ENCODE data around the gene GIMAP8.

GRCh38 chr7:150425670-150426069 is 24.8 kb upstream of the GIMAP8 start:
- no peak for TF ChIP-seq CTCF (IDR thresholded peaks at IDR 0.05; ENCODE audit: control extremely low read depth in 1 of 3, insufficient read depth in 1 of 3, low read depth in 1 of 3, low read length in 3 of 3)
- TF ChIP-seq RFX5 (IDR thresholded peaks at IDR 0.05; ENCODE audit: borderline replicate concordance, low read depth, low read length) = no peak
- no peak for TF ChIP-seq CREB1 (IDR thresholded peaks at IDR 0.05)
- no peak for TF ChIP-seq EGR1 (IDR thresholded peaks at IDR 0.05; ENCODE audit: borderline replicate concordance, low read depth, low read length)
- no peak for TF ChIP-seq EZH2 (IDR thresholded peaks at IDR 0.05; ENCODE audit: low read depth, low read length, severe bottlenecking)
- no peak for TF ChIP-seq TEAD4 (IDR thresholded peaks at IDR 0.05; ENCODE audit: low read depth, low read length)
- no peak for TF ChIP-seq POLR2A (IDR thresholded peaks at IDR 0.05; ENCODE audit: control extremely low read depth in 1 of 2, low read depth in 2 of 2, low read length in 2 of 2)
- TF ChIP-seq RAD21 (IDR thresholded peaks at IDR 0.05 in 1 of 2, conservative IDR thresholded peaks at IDR 0.05 in 1 of 2; ENCODE audit: low read depth in 2 of 2, low read length in 2 of 2) = no peak
- no peak for TF ChIP-seq CEBPB (IDR thresholded peaks at IDR 0.05; ENCODE audit: low read depth, low read length)
- TF ChIP-seq POLR2AphosphoS5 (IDR thresholded peaks at IDR 0.05; ENCODE audit: low read depth, low read length) = no peak
- TF ChIP-seq PHF8 (conservative IDR thresholded peaks at IDR 0.05; ENCODE audit: low read depth, low read length) = no peak
- no peak for TF ChIP-seq SUZ12 (IDR thresholded peaks at IDR 0.05; ENCODE audit: low read length)
- no peak for TF ChIP-seq GABPA (IDR thresholded peaks at IDR 0.05; ENCODE audit: borderline replicate concordance, insufficient read depth, low read length)

All from H1 (cell line).